ENCODE results near the gene PDE4B.

GRCh38 chr1:66033781-66034180, 241.1 kb downstream of the PDE4B start:
- TF ChIP-seq CTCF (optimal IDR thresholded peaks at IDR 0.05 in 1 of 3, IDR thresholded peaks at IDR 0.05 in 1 of 3, conservative IDR thresholded peaks at IDR 0.05 in 1 of 3; ENCODE audit: extremely low read depth in 1 of 3, insufficient read depth in 2 of 3, low read length in 3 of 3) = no peak
- TF ChIP-seq EZH2 (IDR thresholded peaks at IDR 0.05; ENCODE audit: low read length) = no peak

All from keratinocyte (primary cell).